Panc1 (cell line): Measurements from ENCODE around the gene IGSF5. TPM values are rescaled to one million over a fixed set of nuclear protein-coding genes. Genes with fewer than 3 reads are reported as not detected.

Experiments used
- ATAC-seq: fragments of 200-7000 bp; cut with Tn5 transposase; 2 replicates; pipeline ENCODE4 v1.9.1; 2020; ENCODE audit warnings: mild to moderate bottlenecking, moderate library complexity
- BruUV-seq: library from RNA; stranded (reverse); fragments of 400-500 nt; replicated peaks from 2 replicates; lab custom pipeline; 2021; lab: Mats Ljungman, UMichigan
- CTCF ChIA-PET: fragments of 300-600 bp; sonication (Branson Sonifier 250); formaldehyde crosslinking; loops from one replicate; lab custom pipeline; 2022; ENCODE audit warnings: antibody characterized with exemption; lab: Charles Lee
- POLR2A ChIA-PET: fragments of 300-600 bp; sonication (Branson Sonifier 250); formaldehyde crosslinking; loops from one replicate; lab custom pipeline; 2022; ENCODE audit warnings: antibody characterized with exemption; lab: Charles Lee
- DNase-seq: peaks from one replicate; pipeline ENCODE4 v3.0.0-alpha.2; 2010; ENCODE audit warnings: low read depth, low spot score
- H3K27ac ChIP-seq: 2 replicates; pipeline ENCODE4 v1.5.1; 2011; ENCODE audit warnings: mild to moderate bottlenecking, low read length, inconsistent platforms
- H3K27me3 ChIP-seq: fragments of 200-500 bp; sonication (Bioruptor generic); 2 replicates; pipeline ENCODE4 v1.6.0; 2014; ENCODE audit warnings: low read length, inconsistent platforms; ENCODE audit not compliant: control insufficient read depth, insufficient read depth
- H3K36me3 ChIP-seq: fragments of 200-500 bp; sonication (Bioruptor generic); 2 replicates; pipeline ENCODE4 v1.5.1; 2014; ENCODE audit warnings: inconsistent platforms, mild to moderate bottlenecking, low read length, moderate library complexity; ENCODE audit not compliant: control insufficient read depth, insufficient read depth
- H3K4me1 ChIP-seq: 2 replicates; pipeline ENCODE4 v1.5.1; 2011; ENCODE audit warnings: inconsistent platforms, mild to moderate bottlenecking, low read length, moderate library complexity; ENCODE audit not compliant: control insufficient read depth, insufficient read depth
- H3K4me3 ChIP-seq, 2 experiments: 2 replicates each; pipeline ENCODE4 v1.5.1; 2011 to 2012; ENCODE audit warnings: low read depth in 2 of 2, low read length in 2 of 2, mild to moderate bottlenecking in 2 of 2, inconsistent platforms in 1 of 2, moderate library complexity in 1 of 2
- H3K9me3 ChIP-seq: fragments of 200-500 bp; sonication (Bioruptor generic); 2 replicates; pipeline ENCODE4 v1.5.1; 2014; ENCODE audit warnings: low read depth, mild to moderate bottlenecking, inconsistent platforms, low read length, moderate library complexity; ENCODE audit not compliant: control insufficient read depth, insufficient read depth
- POLR2AphosphoS5 ChIP-seq: IDR thresholded peaks from 2 replicates; pipeline ENCODE4 v1.6.1; 2012; ENCODE audit warnings: mild to moderate bottlenecking, low read depth, low read length, moderate library complexity
- SIN3A ChIP-seq: IDR thresholded peaks from 2 replicates; pipeline ENCODE4 v1.6.1; 2012; ENCODE audit warnings: low read depth, mild to moderate bottlenecking, low read length, moderate library complexity, borderline replicate concordance; ENCODE audit not compliant: insufficient read depth
- TCF7L2 ChIP-seq: IDR thresholded peaks from 2 replicates; pipeline ENCODE4 v1.6.1; 2011; ENCODE audit warnings: mild to moderate bottlenecking, low read depth, low read length, inconsistent platforms
- in situ Hi-C: cut with HindIII; loops from 2 replicates; pipeline ENCODE4 v1.10.0; 2016; ENCODE audit warnings: low sequenced_read_pairs, low pct_unique_long_range_greater_than_20kb
- intact Hi-C: fragments of 100-400 bp; cut with micrococcal nuclease; formaldehyde crosslinking; loops from one replicate; pipeline ENCODE4 v1.10.0; 2022; ENCODE audit not compliant: unreplicated experiment
- total RNA-seq: library from RNA; stranded (reverse); gene quantifications from one replicate; pipeline ENCODE4 v1.2.1, GENCODE V29; 2021; ENCODE audit not compliant: unreplicated experiment
- TF ChIP-seq, protein P1 (sequence below): fragments of 450-650 bp; IDR thresholded peaks from 2 replicates; pipeline ENCODE4 v1.5.1; 2017; ENCODE audit warnings: mild to moderate bottlenecking
- TF ChIP-seq, protein P2 (sequence below), 2 experiments: IDR thresholded peaks; 2 replicates each; pipeline ENCODE4 v1.6.1; 2011 to 2012; ENCODE audit warnings: low read depth in 2 of 2, control low read depth in 1 of 2, low read length in 1 of 2, mild to moderate bottlenecking in 1 of 2, moderate library complexity in 1 of 2; ENCODE audit not compliant: insufficient read depth in 1 of 2

The IGSF5 gene
- total RNA-seq, 1 experiment from 2014 or later = not detected

DNA sequence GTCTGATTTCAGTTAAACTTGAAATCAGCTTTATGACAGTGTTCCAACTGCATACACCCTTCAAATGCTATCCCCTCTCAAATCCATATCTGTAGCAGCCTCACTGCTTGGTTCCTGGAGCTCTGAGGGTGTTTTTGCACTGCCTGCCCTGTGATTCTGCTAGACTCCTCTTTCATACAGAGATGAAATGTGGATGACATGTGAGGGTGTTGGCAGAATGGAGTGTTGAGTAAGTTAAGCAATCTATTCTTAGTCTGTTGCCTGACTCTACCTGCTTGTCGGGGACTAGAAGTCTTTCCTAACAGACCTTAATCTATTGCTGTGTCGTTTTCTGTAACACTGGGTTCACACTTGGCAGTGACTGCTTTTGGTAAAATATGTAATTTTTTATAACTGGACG lies 9.8 kb downstream of the IGSF5 start:
- no peak for TF ChIP-seq POLR2AphosphoS5
- TF ChIP-seq SIN3A = no peak
- TF ChIP-seq, protein P1, sequence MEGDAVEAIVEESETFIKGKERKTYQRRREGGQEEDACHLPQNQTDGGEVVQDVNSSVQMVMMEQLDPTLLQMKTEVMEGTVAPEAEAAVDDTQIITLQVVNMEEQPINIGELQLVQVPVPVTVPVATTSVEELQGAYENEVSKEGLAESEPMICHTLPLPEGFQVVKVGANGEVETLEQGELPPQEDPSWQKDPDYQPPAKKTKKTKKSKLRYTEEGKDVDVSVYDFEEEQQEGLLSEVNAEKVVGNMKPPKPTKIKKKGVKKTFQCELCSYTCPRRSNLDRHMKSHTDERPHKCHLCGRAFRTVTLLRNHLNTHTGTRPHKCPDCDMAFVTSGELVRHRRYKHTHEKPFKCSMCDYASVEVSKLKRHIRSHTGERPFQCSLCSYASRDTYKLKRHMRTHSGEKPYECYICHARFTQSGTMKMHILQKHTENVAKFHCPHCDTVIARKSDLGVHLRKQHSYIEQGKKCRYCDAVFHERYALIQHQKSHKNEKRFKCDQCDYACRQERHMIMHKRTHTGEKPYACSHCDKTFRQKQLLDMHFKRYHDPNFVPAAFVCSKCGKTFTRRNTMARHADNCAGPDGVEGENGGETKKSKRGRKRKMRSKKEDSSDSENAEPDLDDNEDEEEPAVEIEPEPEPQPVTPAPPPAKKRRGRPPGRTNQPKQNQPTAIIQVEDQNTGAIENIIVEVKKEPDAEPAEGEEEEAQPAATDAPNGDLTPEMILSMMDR = no peak
- TF ChIP-seq TCF7L2 = no peak
- TF ChIP-seq, protein P2, sequence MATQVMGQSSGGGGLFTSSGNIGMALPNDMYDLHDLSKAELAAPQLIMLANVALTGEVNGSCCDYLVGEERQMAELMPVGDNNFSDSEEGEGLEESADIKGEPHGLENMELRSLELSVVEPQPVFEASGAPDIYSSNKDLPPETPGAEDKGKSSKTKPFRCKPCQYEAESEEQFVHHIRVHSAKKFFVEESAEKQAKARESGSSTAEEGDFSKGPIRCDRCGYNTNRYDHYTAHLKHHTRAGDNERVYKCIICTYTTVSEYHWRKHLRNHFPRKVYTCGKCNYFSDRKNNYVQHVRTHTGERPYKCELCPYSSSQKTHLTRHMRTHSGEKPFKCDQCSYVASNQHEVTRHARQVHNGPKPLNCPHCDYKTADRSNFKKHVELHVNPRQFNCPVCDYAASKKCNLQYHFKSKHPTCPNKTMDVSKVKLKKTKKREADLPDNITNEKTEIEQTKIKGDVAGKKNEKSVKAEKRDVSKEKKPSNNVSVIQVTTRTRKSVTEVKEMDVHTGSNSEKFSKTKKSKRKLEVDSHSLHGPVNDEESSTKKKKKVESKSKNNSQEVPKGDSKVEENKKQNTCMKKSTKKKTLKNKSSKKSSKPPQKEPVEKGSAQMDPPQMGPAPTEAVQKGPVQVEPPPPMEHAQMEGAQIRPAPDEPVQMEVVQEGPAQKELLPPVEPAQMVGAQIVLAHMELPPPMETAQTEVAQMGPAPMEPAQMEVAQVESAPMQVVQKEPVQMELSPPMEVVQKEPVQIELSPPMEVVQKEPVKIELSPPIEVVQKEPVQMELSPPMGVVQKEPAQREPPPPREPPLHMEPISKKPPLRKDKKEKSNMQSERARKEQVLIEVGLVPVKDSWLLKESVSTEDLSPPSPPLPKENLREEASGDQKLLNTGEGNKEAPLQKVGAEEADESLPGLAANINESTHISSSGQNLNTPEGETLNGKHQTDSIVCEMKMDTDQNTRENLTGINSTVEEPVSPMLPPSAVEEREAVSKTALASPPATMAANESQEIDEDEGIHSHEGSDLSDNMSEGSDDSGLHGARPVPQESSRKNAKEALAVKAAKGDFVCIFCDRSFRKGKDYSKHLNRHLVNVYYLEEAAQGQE (IDR thresholded peaks at IDR 0.05; ENCODE audit: insufficient read depth in 1 of 2, low read depth in 2 of 2, low read length in 1 of 2) = no peak
- Histone ChIP-seq H3K27ac (no peak overlapping the region), H3K27me3 (no peaks in the 10 kb centered on the region), H3K4me3 (no peak overlapping the region), H3K9me3 (no peaks in the 10 kb centered on the region), H3K4me1 (no peaks in the 10 kb centered on the region), H3K36me3 (no peaks in the 10 kb centered on the region)
- DNase-seq (no peak), ATAC-seq (no peak)
- ChIA-PET POLR2A (no interaction called here), CTCF (no interaction called here)
- intact Hi-C loops = no loop called here
- BruUV-seq = no TSS peak
- in situ Hi-C loops = no loop called here

DNA sequence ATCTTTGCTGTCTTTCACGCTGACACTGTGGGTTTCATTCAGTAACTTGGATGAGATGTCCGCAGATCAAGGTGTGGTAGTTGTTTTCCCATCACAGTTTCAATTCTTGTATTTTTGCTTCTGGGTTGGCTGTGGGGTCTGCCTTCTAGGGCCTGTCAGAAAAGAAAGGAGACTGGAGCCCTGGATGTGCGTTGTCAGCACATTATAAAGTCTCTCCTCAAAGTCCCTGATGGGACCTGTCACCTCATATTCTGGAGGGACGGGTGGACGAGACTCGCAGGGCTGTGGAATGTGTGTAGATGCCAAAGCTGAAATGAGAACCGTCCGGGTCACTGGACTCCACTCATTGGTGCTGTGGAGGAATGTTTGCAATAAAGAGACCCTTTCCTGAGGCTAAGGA lies 11.3 kb downstream of the IGSF5 start:
- Histone ChIP-seq H3K9me3 (no peaks in the 10 kb centered on the region), H3K4me1 (no peaks in the 10 kb centered on the region), H3K4me3 (no peak overlapping the region), H3K27ac (no peak overlapping the region), H3K36me3 (no peaks in the 10 kb centered on the region), H3K27me3 (no peaks in the 10 kb centered on the region)
- BruUV-seq = no TSS peak
- intact Hi-C loops (no loop called here), in situ Hi-C loops (no loop called here)
- DNase-seq (no peak), ATAC-seq (no peak)
- ChIA-PET POLR2A (no interaction called here), CTCF (no interaction called here)
- TF ChIP-seq POLR2AphosphoS5 (no peak), TCF7L2 (no peak), SIN3A (no peak)
- TF ChIP-seq, protein P2 (IDR thresholded peaks at IDR 0.05; ENCODE audit: insufficient read depth in 1 of 2, low read depth in 2 of 2, low read length in 1 of 2) = no peak
- TF ChIP-seq, protein P1 = no peak
